Measurements from ENCODE around the gene SLAMF9. TPM values are rescaled to one million over a fixed set of nuclear protein-coding genes. Genes with fewer than 3 reads are reported as not detected.

SLAMF9 gene
- total and polyA plus RNA-seq, 2 donors (not counting 3 experiments of a cell fraction or from before 2014, with no cell fraction given), result not detected

GRCh38 chr1:159908031-159908940, 45.8 kb downstream of the SLAMF9 start:
- Histone ChIP-seq H3K9me1 (replicated peaks; ENCODE audit: control insufficient read depth, extremely low read depth, insufficient read depth, low read length) (no peaks in the 10 kb centered on the region), H3K9me3 (replicated peaks; ENCODE audit: control insufficient read depth, insufficient read depth, low read length) (no peaks in the 10 kb centered on the region), H3K36me3 (ENCODE audit: control insufficient read depth in 2 of 2, extremely low read depth in 1 of 2, insufficient read depth in 2 of 2, low read length in 2 of 2) (no peaks in the 10 kb centered on the region), H3K4me2 (ENCODE audit: insufficient read depth, low read length) (no peak overlapping the region), H3K4me3 (replicated peaks in 1 of 3; ENCODE audit: insufficient read depth in 1 of 3, low read depth in 1 of 3, low read length in 3 of 3) (no peak overlapping the region), H3K79me2 (ENCODE audit: control insufficient read depth, insufficient read depth, low read length) (no peaks in the 10 kb centered on the region), H3K9ac (replicated peaks; ENCODE audit: extremely low read depth, insufficient read depth, low read length) (no peak overlapping the region), H2AFZ (ENCODE audit: low read depth, low read length) (no peak overlapping the region), H3K27ac (ENCODE audit: insufficient read depth, low read depth, low read length) (no peak overlapping the region), H3K4me1 (ENCODE audit: control insufficient read depth, extremely low read depth, insufficient read depth, low read length) (peaks cover 20% of the 10 kb centered on the region), H3K27me3 (ENCODE audit: control insufficient read depth in 2 of 2, insufficient read depth in 2 of 2, low read length in 2 of 2) (no peaks in the 10 kb centered on the region), H4K20me1 (replicated peaks; ENCODE audit: control insufficient read depth, extremely low read depth, insufficient read depth, low read length) (no peaks in the 10 kb centered on the region)
- no TSS peak for BruUV-seq (replicated peaks)
- ChIA-PET POLR2A (interaction anchor here (1.0 kb wide), 1 partner anchor 15 kb away, joined by 5 read pairs; no protein-coding TSS in a partner anchor), CTCF (interaction anchor here (1.0 to 1.4 kb wide), 3 partner anchors 15 to 109 kb away, joined by 3 to 4 read pairs (median 3); no protein-coding TSS in a partner anchor)
- DNase-seq (ENCODE audit: low read depth, low spot score) (no peak), FAIRE-seq (no peak)
- intact Hi-C loops (cut with micrococcal nuclease) (no loop called here), dilution Hi-C loops (cut with MboI; ENCODE audit: extremely low pct_ligation_motif_present, low sequenced_read_pairs) (no loop called here)
- TF ChIP-seq POLR2AphosphoS5 (IDR thresholded peaks at IDR 0.05; ENCODE audit: insufficient read depth, low read depth, low read length), result no peak
- TF ChIP-seq JUN (IDR thresholded peaks at IDR 0.05; ENCODE audit: borderline replicate concordance, insufficient read depth, insufficient read length, low read depth), result no peak
- TF ChIP-seq GATA2 (IDR thresholded peaks at IDR 0.05; ENCODE audit: insufficient read depth, insufficient read length, low read depth, low read length), result no peak
- TF ChIP-seq MYC (IDR thresholded peaks at IDR 0.05; ENCODE audit: low read depth, low read length), result no peak
- no peak for TF ChIP-seq POLR2A (IDR thresholded peaks at IDR 0.05; ENCODE audit: low read depth, low read length)
- no peak for TF ChIP-seq FOS (IDR thresholded peaks at IDR 0.05; ENCODE audit: borderline replicate concordance, insufficient read depth, low read length)
- TF ChIP-seq EZH2 (IDR thresholded peaks at IDR 0.05; ENCODE audit: borderline replicate concordance, low read depth, low read length, severe bottlenecking), result no peak
- TF ChIP-seq CTCF (IDR thresholded peaks at IDR 0.05; ENCODE audit: extremely low read depth in 1 of 2, insufficient read depth in 1 of 2, low read depth in 1 of 2, low read length in 2 of 2), result no peak
- no peak for TF ChIP-seq MAX (IDR thresholded peaks at IDR 0.05; ENCODE audit: insufficient read depth, insufficient read length)

Data from endothelial cell of umbilical vein (primary cell).